ENCODE data around the gene NR3C2. TPM values are rescaled to one million over a fixed set of nuclear protein-coding genes. Genes with fewer than 3 reads are reported as not detected.

The NR3C2 gene
- total and polyA plus RNA-seq, 4 donors: 2.8 to 43.9 (median 11.5) TPM

DNA sequence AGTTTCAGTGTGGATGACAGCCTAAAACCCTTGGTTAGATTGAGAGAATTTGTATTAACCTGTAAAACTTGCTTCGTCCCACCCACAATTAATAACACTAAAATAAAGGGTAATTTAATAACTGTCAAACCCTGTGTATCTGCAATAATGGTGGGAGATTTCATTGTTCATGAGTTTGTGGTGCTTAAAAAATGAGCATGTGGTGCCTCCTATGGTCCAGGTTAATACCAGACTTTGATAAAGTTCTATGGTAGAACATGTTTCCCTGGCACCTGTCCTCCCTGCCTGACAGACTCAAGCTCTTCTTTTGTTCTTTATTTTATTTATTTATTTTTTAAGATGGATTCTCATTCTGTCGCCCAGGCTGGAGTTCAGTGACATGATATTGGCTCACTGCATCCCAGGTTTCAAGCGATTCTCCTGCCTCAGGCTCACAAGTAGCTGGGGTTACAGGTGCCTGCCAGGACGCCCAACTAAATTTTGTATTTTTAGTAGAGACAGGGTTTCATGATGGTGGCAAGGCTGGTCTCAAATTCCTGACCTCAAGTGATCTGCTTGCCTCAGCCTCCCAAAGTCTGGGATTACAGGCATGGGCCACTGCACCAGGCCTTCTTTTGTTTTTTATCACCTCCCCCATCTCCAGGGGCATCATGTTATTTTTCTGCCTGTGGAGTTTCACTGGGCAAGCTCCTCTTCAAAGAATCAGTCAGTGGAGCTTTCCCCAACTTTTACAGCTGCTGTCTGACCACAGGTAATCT lies 289.2 kb downstream of the NR3C2 start:
- H3K9me3 ChIP-seq (ENCODE audit: control insufficient read depth in 4 of 4, insufficient read depth in 3 of 4, low read length in 3 of 4): no peaks in the 10 kb centered on the region
- no peak overlapping the region for H3K4me3 ChIP-seq
- ATAC-seq (ENCODE audit: insufficient read depth, low FRiP score) (no peak), DNase-seq (no peak)
- no peaks in the 10 kb centered on the region for H3K4me1 ChIP-seq (ENCODE audit: control insufficient read depth in 5 of 5, insufficient read depth in 5 of 5, low read length in 5 of 5)
- no peak overlapping the region for H3K27ac ChIP-seq (ENCODE audit: low read depth in 1 of 2, low read length in 1 of 2)
- H3K27me3 ChIP-seq (ENCODE audit: control insufficient read depth in 3 of 3, insufficient read depth in 3 of 3, low read length in 2 of 3): no peaks in the 10 kb centered on the region
- no peak overlapping the region for H3K9ac ChIP-seq (ENCODE audit: insufficient read depth in 1 of 2, low read length in 2 of 2)
- 96 to 98% methylated on average over 4 of the region's 4 CpGs for WGBS, 2 donors
- TF ChIP-seq, protein P1, sequence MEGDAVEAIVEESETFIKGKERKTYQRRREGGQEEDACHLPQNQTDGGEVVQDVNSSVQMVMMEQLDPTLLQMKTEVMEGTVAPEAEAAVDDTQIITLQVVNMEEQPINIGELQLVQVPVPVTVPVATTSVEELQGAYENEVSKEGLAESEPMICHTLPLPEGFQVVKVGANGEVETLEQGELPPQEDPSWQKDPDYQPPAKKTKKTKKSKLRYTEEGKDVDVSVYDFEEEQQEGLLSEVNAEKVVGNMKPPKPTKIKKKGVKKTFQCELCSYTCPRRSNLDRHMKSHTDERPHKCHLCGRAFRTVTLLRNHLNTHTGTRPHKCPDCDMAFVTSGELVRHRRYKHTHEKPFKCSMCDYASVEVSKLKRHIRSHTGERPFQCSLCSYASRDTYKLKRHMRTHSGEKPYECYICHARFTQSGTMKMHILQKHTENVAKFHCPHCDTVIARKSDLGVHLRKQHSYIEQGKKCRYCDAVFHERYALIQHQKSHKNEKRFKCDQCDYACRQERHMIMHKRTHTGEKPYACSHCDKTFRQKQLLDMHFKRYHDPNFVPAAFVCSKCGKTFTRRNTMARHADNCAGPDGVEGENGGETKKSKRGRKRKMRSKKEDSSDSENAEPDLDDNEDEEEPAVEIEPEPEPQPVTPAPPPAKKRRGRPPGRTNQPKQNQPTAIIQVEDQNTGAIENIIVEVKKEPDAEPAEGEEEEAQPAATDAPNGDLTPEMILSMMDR (IDR thresholded peaks at IDR 0.05; ENCODE audit: control extremely low read depth, extremely low read depth): no peak
- H3K36me3 ChIP-seq (ENCODE audit: control insufficient read depth in 4 of 4, insufficient read depth in 4 of 4, low read length in 4 of 4): peaks cover 0 to 5% (median 1%) of the 10 kb centered on the region in 4 donors

DNA sequence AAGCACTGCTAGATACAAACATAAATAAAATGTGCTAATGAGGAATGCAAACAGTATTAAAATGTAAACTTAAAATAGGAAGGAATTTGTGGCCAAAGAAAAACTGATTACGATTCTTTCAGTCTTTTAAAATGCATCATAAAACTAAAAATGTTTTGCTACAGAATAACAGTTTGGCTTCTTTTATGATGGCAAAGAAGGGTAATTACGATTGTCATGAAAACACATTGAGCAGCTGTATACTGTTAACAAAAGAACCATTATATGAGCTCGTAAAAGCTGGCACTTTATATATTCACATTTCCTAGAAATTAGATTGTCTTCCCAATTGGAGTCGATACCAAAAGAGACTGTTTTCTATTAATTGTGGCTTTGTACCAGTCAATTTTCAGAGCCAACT lies 290.4 kb downstream of the NR3C2 start:
- TF ChIP-seq, protein P1 (IDR thresholded peaks at IDR 0.05; ENCODE audit: control extremely low read depth, extremely low read depth): no peak
- Histone ChIP-seq H3K36me3 (ENCODE audit: control insufficient read depth in 4 of 4, insufficient read depth in 4 of 4, low read length in 4 of 4) (peaks cover 0 to 6% (median 1%) of the 10 kb centered on the region in 4 donors), H3K9me3 (ENCODE audit: control insufficient read depth in 4 of 4, insufficient read depth in 3 of 4, low read length in 3 of 4) (no peaks in the 10 kb centered on the region), H3K27ac (ENCODE audit: low read depth in 1 of 2, low read length in 1 of 2) (no peak overlapping the region), H3K4me3 (no peak overlapping the region), H3K9ac (ENCODE audit: insufficient read depth in 1 of 2, low read length in 2 of 2) (no peak overlapping the region), H3K27me3 (ENCODE audit: control insufficient read depth in 3 of 3, insufficient read depth in 3 of 3, low read length in 2 of 3) (no peaks in the 10 kb centered on the region), H3K4me1 (ENCODE audit: control insufficient read depth in 5 of 5, insufficient read depth in 5 of 5, low read length in 5 of 5) (no peaks in the 10 kb centered on the region)
- 88 to 89% methylated on average over 4 of the region's 4 CpGs for WGBS, 2 donors
- no peak for ATAC-seq (ENCODE audit: insufficient read depth, low FRiP score)
- no peak for DNase-seq

DNA sequence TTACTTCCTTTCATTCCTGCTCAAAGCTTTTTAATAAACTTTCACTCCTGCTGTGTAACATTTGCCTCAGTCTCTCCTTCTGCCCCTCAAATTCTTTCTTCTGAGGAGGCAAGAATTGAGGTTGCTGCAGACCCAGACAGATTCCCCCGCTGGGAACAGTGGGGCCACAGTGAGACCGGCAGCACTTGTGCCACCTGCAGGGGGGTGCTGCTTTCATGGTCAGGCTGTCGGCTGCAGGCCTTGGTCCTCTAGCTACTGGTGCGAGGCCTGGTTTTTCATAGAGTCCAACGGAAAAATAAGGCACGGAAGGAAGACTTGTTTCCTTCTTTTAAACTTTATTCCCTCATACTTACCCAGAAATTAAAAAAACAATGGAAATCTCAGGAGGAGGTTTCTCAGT lies 296.7 kb downstream of the NR3C2 start:
- no peaks in the 10 kb centered on the region for H3K9me3 ChIP-seq (ENCODE audit: control insufficient read depth in 4 of 4, insufficient read depth in 3 of 4, low read length in 3 of 4)
- TF ChIP-seq, protein P1 (IDR thresholded peaks at IDR 0.05; ENCODE audit: control extremely low read depth, extremely low read depth): no peak
- no peak overlapping the region for H3K9ac ChIP-seq (ENCODE audit: insufficient read depth in 1 of 2, low read length in 2 of 2)
- no peaks in the 10 kb centered on the region for H3K4me1 ChIP-seq (ENCODE audit: control insufficient read depth in 5 of 5, insufficient read depth in 5 of 5, low read length in 5 of 5)
- no peak overlapping the region for H3K27ac ChIP-seq (ENCODE audit: low read depth in 1 of 2, low read length in 1 of 2)
- DNase-seq: no peak
- H3K36me3 ChIP-seq (ENCODE audit: control insufficient read depth in 4 of 4, insufficient read depth in 4 of 4, low read length in 4 of 4): peaks cover 0 to 7% (median 0%) of the 10 kb centered on the region in 4 donors
- WGBS, 2 donors: 88 to 91% methylated on average over 6 of the region's 6 CpGs
- H3K4me3 ChIP-seq: no peak overlapping the region
- ATAC-seq (ENCODE audit: insufficient read depth, low FRiP score): no peak
- no peaks in the 10 kb centered on the region for H3K27me3 ChIP-seq (ENCODE audit: control insufficient read depth in 3 of 3, insufficient read depth in 3 of 3, low read length in 2 of 3)

All from lung (tissue), 12 donors.